ENCODE results near the gene IL24.
"Not testable (repeated sequence)": the region's sequence is repeated elsewhere in the genome, so short reads cannot be mapped to it uniquely, and the experiment has no call there.

Gene IL24

GRCh38 chr1:206905295-206906164 is 8.3 kb downstream of the IL24 start:
- no peak for DNase-seq

GRCh38 chr1:206907304-206907991 is 10.2 kb downstream of the IL24 start:
- DNase-seq = no peak

DNA sequence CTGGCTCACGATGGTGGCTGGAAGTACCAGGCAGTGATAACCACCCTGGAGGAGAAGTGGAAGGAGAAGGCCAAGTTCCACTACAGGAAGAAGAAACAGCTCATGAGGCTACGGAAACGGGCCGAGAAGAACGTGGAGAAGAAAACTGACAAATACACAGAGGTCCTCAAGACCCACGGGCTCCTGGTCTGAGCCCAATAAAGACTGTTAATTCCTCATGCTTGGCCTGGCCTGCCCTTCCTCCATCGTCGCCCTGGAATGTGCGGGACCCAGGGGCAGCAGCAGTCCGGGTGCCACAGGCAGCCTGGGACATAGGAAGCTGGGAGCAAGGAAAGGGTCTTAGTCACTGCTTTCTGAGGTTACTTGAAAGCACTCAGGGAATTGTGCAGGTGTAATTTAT is 10.8 kb downstream of the IL24 start:
- no peak for DNase-seq

GRCh38 chr1:206909161-206909882 is 12.1 kb downstream of the IL24 start:
- DNase-seq = no peak

DNA sequence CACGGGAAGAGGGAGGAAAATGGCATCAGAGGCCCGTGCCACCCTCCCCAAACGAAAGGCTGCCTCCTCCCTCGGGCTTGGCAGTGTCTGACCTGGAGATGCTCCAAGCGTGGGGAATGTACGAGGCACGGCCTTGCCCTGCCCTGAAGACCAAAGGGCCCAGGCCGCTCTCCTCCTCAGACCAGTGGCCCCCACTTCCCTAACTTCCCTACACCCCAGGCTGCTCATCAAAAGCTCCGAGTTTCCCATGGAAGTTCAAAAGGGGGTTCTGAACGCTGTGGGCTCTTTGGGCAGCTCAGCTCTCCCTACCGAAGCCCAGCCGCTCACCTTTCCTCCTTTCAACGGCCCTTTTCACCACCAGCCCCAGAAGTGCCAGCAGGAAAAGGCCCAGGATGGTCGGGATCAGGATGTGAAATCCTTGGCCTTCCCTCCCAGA is 12.7 kb downstream of the IL24 start:
- no peak for DNase-seq

DNA sequence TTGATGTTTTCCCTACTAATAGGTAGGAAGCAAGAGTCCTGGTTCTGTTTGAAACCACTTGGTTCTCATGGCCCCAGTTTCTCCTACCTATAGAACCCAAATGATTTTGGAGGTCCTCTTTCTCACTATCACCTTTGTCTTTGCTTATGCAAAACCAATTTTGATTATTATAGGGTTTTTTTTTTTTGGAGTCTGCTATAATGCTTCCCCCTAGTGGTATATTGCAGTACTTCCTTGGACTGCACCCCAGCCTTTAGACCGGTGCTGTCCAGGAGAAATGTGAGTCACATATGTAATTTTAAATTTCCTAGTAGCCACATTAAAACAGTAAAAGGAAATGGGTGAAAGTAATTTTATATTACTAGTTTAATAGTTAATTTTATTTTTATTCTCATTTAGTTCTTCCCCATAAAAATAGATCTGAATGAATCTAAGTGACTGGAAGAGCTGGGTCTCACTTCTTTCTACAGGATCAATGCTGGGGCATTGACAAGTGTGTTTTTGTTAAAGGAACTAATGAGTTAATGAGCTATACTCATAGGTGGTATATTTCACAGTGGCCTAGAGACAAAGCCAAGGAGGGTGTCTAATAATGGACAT is 13.9 kb downstream of the IL24 start:
- no peak for DNase-seq

DNA sequence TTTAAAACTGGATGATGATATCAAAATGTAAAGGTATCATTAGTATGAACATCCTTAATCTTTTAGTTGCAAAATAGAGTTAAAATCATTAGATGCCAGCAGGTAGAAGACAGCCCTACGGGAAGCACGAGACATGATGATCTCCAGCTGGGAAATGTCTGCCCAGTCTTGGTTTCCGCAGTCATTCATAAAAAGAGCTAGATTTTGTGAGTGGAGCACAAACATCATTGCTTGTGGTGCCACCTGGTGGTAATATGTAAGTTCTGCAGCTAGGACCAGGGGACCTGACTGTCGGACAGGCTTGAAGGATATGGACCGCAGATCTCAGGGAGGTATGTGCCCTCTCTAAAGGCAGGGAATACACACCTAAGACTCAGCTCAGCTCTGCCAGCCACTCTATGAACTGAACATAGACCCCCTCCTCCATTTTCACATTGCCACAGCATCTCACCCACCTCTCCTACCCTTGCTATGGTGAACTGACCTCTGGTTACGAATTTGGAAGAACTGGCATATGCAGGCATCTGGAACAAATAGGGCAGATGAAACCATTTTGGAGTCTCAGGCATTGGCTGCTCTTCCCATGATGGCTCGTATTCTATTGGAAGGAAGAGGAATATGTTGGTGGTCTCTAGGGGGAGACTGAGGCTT is 15.3 kb downstream of the IL24 start:
- DNase-seq = peak; percentile 36

- no peak for DNase-seq
Measured at GRCh38 chr1:206913766-206914537, 16.7 kb downstream of the IL24 start.

- no peak for DNase-seq
Measured at GRCh38 chr1:206915030-206915735, 17.9 kb downstream of the IL24 start.

GRCh38 chr1:206916000-206916709 is 18.9 kb downstream of the IL24 start:
- DNase-seq = no peak

GRCh38 chr1:206918076-206918475 is 20.8 kb downstream of the IL24 start:
- DNase-seq = no peak

- peak; percentile 32 for DNase-seq
Measured at GRCh38 chr1:206921772-206922265, 24.6 kb downstream of the IL24 start, which contains the start of gene FCMR. FCMR (minus strand) TSS chr1:206921941; CDS start chr1:206921854, 87 bp downstream.

- DNase-seq = no peak
Measured at GRCh38 chr1:206922524-206922923, 25.3 kb downstream of the IL24 start.

- DNase-seq = peak; percentile 64
Measured at GRCh38 chr1:206923009-206923960, 26.0 kb downstream of the IL24 start.

- not testable (repeated sequence) for DNase-seq
Measured at GRCh38 chr1:206923961-206924557, 26.8 kb downstream of the IL24 start.

- DNase-seq = no peak
Measured at GRCh38 chr1:206924592-206925105, 27.4 kb downstream of the IL24 start.

DNA sequence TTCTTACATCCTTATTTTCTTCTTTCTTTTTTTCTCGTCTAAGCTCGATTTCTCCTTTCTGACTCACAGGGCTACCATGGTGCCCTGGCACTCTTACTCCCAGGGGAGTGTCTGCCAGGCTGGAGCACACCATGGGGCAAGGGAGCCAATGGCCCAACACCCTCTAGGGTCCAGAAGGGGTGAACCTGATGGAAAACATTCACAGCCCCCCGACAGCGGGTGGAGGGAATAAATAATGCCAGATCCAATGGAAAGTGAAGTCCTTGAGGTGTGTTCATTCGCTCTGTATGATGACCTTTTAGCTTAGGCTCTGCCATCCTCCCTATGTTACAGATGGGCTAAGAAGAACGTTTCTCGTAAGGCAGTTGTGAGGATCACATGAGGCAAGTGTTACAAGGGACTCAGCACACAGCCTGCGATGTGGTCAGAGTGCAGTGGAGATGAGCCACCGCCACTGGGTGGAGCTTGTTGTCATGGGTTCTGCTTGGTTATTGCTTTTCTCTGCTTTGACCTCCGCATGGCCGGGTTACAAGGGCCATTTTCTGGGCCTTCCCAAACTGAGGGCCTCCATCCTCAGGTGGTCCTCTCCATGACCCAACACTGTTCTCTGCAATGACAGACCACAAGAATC is 28.0 kb downstream of the IL24 start:
- peak; percentile 14 for DNase-seq

GRCh38 chr1:206926286-206926685 is 29.0 kb downstream of the IL24 start:
- DNase-seq = no peak
